ENCODE data around the gene TPPP2. TPM values are rescaled to one million over a fixed set of nuclear protein-coding genes. Genes with fewer than 3 reads are reported as not detected.

The TPPP2 gene
- total RNA-seq, 4 donors from 2014 or later = 0.67 TPM; not detected in 3

GRCh38 chr14:21072031-21072473, 42.0 kb downstream of the TPPP2 start:
- no peaks in the 10 kb centered on the region for H3K4me1 ChIP-seq
- no peak for DNase-seq
- H3K4me3 ChIP-seq = peak overlapping the region; percentile 59 to 63
- H3K27me3 ChIP-seq = no peaks in the 10 kb centered on the region
- no peaks in the 10 kb centered on the region for H3K36me3 ChIP-seq
- no peak for TF ChIP-seq POLR2A (IDR thresholded peaks at IDR 0.05)
- peak in 1 of 4 experiments; percentile 14 for TF ChIP-seq CTCF (IDR thresholded peaks at IDR 0.05)
- H3K9me3 ChIP-seq = no peaks in the 10 kb centered on the region
- peak overlapping the region; percentile 95 for H3K27ac ChIP-seq
- intact Hi-C loops (cut with DNase I; ENCODE audit: low total_unique reads) = no loop called here

- intact Hi-C loops (cut with DNase I; ENCODE audit: low total_unique reads) = no loop called here
- TF ChIP-seq CTCF (IDR thresholded peaks at IDR 0.05) = no peak
- TF ChIP-seq POLR2A (IDR thresholded peaks at IDR 0.05) = no peak
- Histone ChIP-seq H3K36me3 (no peaks in the 10 kb centered on the region), H3K27ac (peak overlapping the region; percentile 95), H3K4me1 (no peaks in the 10 kb centered on the region), H3K9me3 (no peaks in the 10 kb centered on the region), H3K27me3 (no peaks in the 10 kb centered on the region), H3K4me3 (no peak overlapping the region)
- DNase-seq = no peak
These were observed 42.8 kb downstream of the TPPP2 start for GRCh38 chr14:21072781-21073339.

- H3K9me3 ChIP-seq = no peaks in the 10 kb centered on the region
- H3K4me1 ChIP-seq = no peaks in the 10 kb centered on the region
- TF ChIP-seq POLR2A (IDR thresholded peaks at IDR 0.05) = no peak
- no peak for TF ChIP-seq CTCF (IDR thresholded peaks at IDR 0.05)
- H3K4me3 ChIP-seq = no peak overlapping the region
- no peaks in the 10 kb centered on the region for H3K36me3 ChIP-seq
- H3K27me3 ChIP-seq = no peaks in the 10 kb centered on the region
- H3K27ac ChIP-seq = peak overlapping the region in 1 of 2 donors; percentile 19
- intact Hi-C loops (cut with DNase I; ENCODE audit: low total_unique reads) = no loop called here
- DNase-seq = no peak
These were observed 43.9 kb downstream of the TPPP2 start for GRCh38 chr14:21073921-21074320.

GRCh38 chr14:21074398-21075272, 44.6 kb downstream of the TPPP2 start:
- no peaks in the 10 kb centered on the region for H3K9me3 ChIP-seq
- no peak for DNase-seq
- no peaks in the 10 kb centered on the region for H3K27me3 ChIP-seq
- H3K4me3 ChIP-seq = no peak overlapping the region
- TF ChIP-seq POLR2A (IDR thresholded peaks at IDR 0.05) (no peak), CTCF (IDR thresholded peaks at IDR 0.05) (no peak)
- H3K36me3 ChIP-seq = no peaks in the 10 kb centered on the region
- no peaks in the 10 kb centered on the region for H3K4me1 ChIP-seq
- intact Hi-C loops (cut with DNase I; ENCODE audit: low total_unique reads) = no loop called here
- H3K27ac ChIP-seq = peak overlapping the region in 1 of 2 donors; percentile 13
